IMR-90 (cell line): ENCODE results near the gene YPEL3.

Experiments
- BHLHE40 ChIP-seq: fragments of 150-350 bp; IDR thresholded peaks from 2 replicates; pipeline ENCODE4 v1.6.1; 2016; ENCODE audit warnings: mild to moderate bottlenecking, low read depth, low read length
- CTCF ChIP-seq: conservative IDR thresholded peaks from 2 replicates; pipeline ENCODE4 v1.5.1; 2012; ENCODE audit warnings: mild to moderate bottlenecking, low read depth, low read length, improper control_type of control experiment
- FOS ChIP-seq: fragments of 150-350 bp; IDR thresholded peaks from 2 replicates; pipeline ENCODE4 v1.6.1; 2016; ENCODE audit warnings: low read depth, low read length
- MAFK ChIP-seq: IDR thresholded peaks from 2 replicates; pipeline ENCODE4 v1.6.1; 2012; ENCODE audit warnings: low read depth, low read length, improper control_type of control experiment
- MAZ ChIP-seq: IDR thresholded peaks from 2 replicates; pipeline ENCODE4 v1.6.1; 2012; ENCODE audit warnings: low read depth, mild to moderate bottlenecking, low read length, improper control_type of control experiment, moderate library complexity, borderline replicate concordance
- POLR2A ChIP-seq: IDR thresholded peaks from 2 replicates; pipeline ENCODE4 v1.6.1; 2012; ENCODE audit warnings: mild to moderate bottlenecking, low read depth, low read length
- RAD21 ChIP-seq: IDR thresholded peaks from 2 replicates; pipeline ENCODE4 v1.6.1; 2012; ENCODE audit warnings: low read length, improper control_type of control experiment

- TF ChIP-seq MAFK = no peak
- no peak for TF ChIP-seq CTCF
- no peak; the same call in 1 of the 2 replicates for TF ChIP-seq POLR2A
- no peak for TF ChIP-seq BHLHE40
- TF ChIP-seq MAZ = no peak
- TF ChIP-seq FOS = no peak
- TF ChIP-seq RAD21 = no peak
These were observed 25.5 kb downstream of the YPEL3 start for GRCh38 chr16:30070490-30070889.
